ENCODE results near the gene CD2AP.

The CD2AP gene

GRCh38 chr6:47492355-47492754 lies 14.8 kb downstream of the CD2AP start:
- Histone ChIP-seq H3K27me3 (ENCODE audit: insufficient read depth, poor library complexity, severe bottlenecking) (no peaks in the 10 kb centered on the region), H3K27ac (replicated peaks) (no peak overlapping the region), H3K4me3 (replicated peaks; ENCODE audit: insufficient read depth, low read length) (no peak overlapping the region)
- DNase-seq (ENCODE audit: low read depth in 1 of 2, low spot score in 1 of 2), result no peak
- no peak for TF ChIP-seq SPI1 (IDR thresholded peaks at IDR 0.05; ENCODE audit: borderline replicate concordance, low read depth)
- TF ChIP-seq GABPA (IDR thresholded peaks at IDR 0.05; ENCODE audit: low read depth), result no peak
- TF ChIP-seq REST (IDR thresholded peaks at IDR 0.05; ENCODE audit: insufficient replicate concordance, low read depth), result no peak
- TF ChIP-seq POLR2AphosphoS5 (IDR thresholded peaks at IDR 0.05; ENCODE audit: low read depth), result no peak
- no peak for TF ChIP-seq CTCF (IDR thresholded peaks at IDR 0.05; ENCODE audit: insufficient read depth, low read length)

- DNase-seq (ENCODE audit: low read depth in 1 of 2, low spot score in 1 of 2), result no peak
- Histone ChIP-seq H3K4me3 (replicated peaks; ENCODE audit: insufficient read depth, low read length) (no peak overlapping the region), H3K27ac (replicated peaks) (no peak overlapping the region), H3K27me3 (ENCODE audit: insufficient read depth, poor library complexity, severe bottlenecking) (no peaks in the 10 kb centered on the region)
- TF ChIP-seq SPI1 (IDR thresholded peaks at IDR 0.05; ENCODE audit: borderline replicate concordance, low read depth), result no peak
- TF ChIP-seq REST (IDR thresholded peaks at IDR 0.05; ENCODE audit: insufficient replicate concordance, low read depth), result no peak
- no peak for TF ChIP-seq GABPA (IDR thresholded peaks at IDR 0.05; ENCODE audit: low read depth)
- no peak for TF ChIP-seq CTCF (IDR thresholded peaks at IDR 0.05; ENCODE audit: insufficient read depth, low read length)
- TF ChIP-seq POLR2AphosphoS5 (IDR thresholded peaks at IDR 0.05; ENCODE audit: low read depth), result no peak
Measured at GRCh38 chr6:47495207-47495606, 17.6 kb downstream of the CD2AP start.

GRCh38 chr6:47495954-47496545 lies 18.5 kb downstream of the CD2AP start:
- TF ChIP-seq CTCF (IDR thresholded peaks at IDR 0.05; ENCODE audit: insufficient read depth, low read length) (no peak), SPI1 (IDR thresholded peaks at IDR 0.05; ENCODE audit: borderline replicate concordance, low read depth) (no peak), REST (IDR thresholded peaks at IDR 0.05; ENCODE audit: insufficient replicate concordance, low read depth) (no peak), POLR2AphosphoS5 (IDR thresholded peaks at IDR 0.05; ENCODE audit: low read depth) (no peak), GABPA (IDR thresholded peaks at IDR 0.05; ENCODE audit: low read depth) (no peak)
- DNase-seq (ENCODE audit: low read depth in 1 of 2, low spot score in 1 of 2), result no peak
- H3K27me3 ChIP-seq (ENCODE audit: insufficient read depth, poor library complexity, severe bottlenecking), result no peaks in the 10 kb centered on the region
- H3K4me3 ChIP-seq (replicated peaks; ENCODE audit: insufficient read depth, low read length), result no peak overlapping the region
- H3K27ac ChIP-seq (replicated peaks), result no peak overlapping the region

Data from HL-60 (cell line).